ENCODE data around the gene GREB1L.

GREB1L gene

DNA sequence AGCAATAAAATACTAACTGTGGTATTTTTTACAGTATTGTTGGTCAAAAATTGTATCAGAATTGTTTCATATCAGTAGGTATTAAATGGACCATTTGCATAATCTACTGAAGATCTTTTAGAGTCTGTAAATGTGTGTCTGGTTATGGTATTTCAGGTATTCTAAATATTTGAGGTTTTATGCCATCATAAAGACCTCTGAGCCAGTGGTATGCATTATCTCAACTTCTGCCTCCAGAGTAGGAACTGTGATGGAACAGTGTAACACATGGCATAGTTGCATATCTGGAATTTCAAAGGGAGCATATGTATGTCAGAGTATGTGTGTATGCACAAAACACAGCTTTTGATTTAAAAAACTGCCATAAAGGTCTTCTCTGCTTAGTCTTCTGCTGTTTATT lies 15.4 kb downstream of the GREB1L start:
- DNase-seq (ENCODE audit: low read depth in 1 of 2, low spot score in 1 of 2): no peak
- Histone ChIP-seq H3K27me3 (ENCODE audit: insufficient read depth, poor library complexity, severe bottlenecking) (peaks cover 20% of the 10 kb centered on the region), H3K27ac (replicated peaks) (no peak overlapping the region), H3K4me3 (replicated peaks; ENCODE audit: insufficient read depth, low read length) (no peak overlapping the region)
- TF ChIP-seq, protein P1, sequence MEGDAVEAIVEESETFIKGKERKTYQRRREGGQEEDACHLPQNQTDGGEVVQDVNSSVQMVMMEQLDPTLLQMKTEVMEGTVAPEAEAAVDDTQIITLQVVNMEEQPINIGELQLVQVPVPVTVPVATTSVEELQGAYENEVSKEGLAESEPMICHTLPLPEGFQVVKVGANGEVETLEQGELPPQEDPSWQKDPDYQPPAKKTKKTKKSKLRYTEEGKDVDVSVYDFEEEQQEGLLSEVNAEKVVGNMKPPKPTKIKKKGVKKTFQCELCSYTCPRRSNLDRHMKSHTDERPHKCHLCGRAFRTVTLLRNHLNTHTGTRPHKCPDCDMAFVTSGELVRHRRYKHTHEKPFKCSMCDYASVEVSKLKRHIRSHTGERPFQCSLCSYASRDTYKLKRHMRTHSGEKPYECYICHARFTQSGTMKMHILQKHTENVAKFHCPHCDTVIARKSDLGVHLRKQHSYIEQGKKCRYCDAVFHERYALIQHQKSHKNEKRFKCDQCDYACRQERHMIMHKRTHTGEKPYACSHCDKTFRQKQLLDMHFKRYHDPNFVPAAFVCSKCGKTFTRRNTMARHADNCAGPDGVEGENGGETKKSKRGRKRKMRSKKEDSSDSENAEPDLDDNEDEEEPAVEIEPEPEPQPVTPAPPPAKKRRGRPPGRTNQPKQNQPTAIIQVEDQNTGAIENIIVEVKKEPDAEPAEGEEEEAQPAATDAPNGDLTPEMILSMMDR (IDR thresholded peaks at IDR 0.05; ENCODE audit: insufficient read depth, low read length): no peak

DNA sequence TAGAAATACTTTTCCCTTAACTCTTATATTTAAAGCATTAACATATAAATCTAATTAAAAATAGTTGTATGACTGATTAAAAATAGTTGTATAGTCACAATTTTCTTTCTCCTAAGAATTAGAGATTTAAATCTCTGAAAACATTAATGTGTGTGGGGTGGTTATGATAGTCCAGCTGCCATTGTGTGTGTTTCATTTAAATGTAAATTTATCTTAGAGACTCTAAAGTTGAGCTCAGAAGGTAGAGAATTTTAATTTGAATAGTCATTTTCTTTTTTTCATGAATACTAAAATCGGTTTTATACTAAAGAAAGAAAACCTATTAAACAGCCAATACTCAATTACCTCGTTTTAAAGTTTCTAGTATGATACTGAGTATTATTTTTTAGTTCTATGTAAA lies 18.6 kb downstream of the GREB1L start:
- Histone ChIP-seq H3K27ac (replicated peaks) (no peak overlapping the region), H3K27me3 (ENCODE audit: insufficient read depth, poor library complexity, severe bottlenecking) (peaks cover 16% of the 10 kb centered on the region), H3K4me3 (replicated peaks; ENCODE audit: insufficient read depth, low read length) (no peak overlapping the region)
- DNase-seq (ENCODE audit: low read depth in 1 of 2, low spot score in 1 of 2): no peak
- TF ChIP-seq, protein P2, sequence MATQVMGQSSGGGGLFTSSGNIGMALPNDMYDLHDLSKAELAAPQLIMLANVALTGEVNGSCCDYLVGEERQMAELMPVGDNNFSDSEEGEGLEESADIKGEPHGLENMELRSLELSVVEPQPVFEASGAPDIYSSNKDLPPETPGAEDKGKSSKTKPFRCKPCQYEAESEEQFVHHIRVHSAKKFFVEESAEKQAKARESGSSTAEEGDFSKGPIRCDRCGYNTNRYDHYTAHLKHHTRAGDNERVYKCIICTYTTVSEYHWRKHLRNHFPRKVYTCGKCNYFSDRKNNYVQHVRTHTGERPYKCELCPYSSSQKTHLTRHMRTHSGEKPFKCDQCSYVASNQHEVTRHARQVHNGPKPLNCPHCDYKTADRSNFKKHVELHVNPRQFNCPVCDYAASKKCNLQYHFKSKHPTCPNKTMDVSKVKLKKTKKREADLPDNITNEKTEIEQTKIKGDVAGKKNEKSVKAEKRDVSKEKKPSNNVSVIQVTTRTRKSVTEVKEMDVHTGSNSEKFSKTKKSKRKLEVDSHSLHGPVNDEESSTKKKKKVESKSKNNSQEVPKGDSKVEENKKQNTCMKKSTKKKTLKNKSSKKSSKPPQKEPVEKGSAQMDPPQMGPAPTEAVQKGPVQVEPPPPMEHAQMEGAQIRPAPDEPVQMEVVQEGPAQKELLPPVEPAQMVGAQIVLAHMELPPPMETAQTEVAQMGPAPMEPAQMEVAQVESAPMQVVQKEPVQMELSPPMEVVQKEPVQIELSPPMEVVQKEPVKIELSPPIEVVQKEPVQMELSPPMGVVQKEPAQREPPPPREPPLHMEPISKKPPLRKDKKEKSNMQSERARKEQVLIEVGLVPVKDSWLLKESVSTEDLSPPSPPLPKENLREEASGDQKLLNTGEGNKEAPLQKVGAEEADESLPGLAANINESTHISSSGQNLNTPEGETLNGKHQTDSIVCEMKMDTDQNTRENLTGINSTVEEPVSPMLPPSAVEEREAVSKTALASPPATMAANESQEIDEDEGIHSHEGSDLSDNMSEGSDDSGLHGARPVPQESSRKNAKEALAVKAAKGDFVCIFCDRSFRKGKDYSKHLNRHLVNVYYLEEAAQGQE (IDR thresholded peaks at IDR 0.05; ENCODE audit: insufficient replicate concordance, low read depth): no peak

DNA sequence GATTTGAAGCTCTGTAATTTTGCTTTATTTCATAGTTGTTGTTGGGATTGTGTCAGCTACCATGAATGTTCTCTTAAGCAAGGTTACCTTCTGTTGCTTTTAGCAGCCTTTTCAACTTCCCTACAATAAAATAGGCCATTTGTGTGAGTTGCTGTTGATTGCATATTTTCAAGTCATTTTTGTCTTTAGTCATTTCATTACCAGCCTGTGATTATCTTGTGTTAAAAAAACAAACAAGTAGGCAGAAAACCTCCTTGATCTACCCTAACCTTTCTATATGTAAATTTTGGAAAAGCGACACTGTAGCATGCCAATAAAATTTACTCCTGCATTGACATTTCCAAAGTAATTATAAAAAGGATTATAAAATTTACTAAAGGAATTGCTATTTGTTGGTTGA lies 19.3 kb downstream of the GREB1L start:
- Histone ChIP-seq H3K27ac (replicated peaks) (no peak overlapping the region), H3K4me3 (replicated peaks; ENCODE audit: insufficient read depth, low read length) (no peak overlapping the region), H3K27me3 (ENCODE audit: insufficient read depth, poor library complexity, severe bottlenecking) (peaks cover 16% of the 10 kb centered on the region)
- DNase-seq (ENCODE audit: low read depth in 1 of 2, low spot score in 1 of 2): no peak
- TF ChIP-seq, protein P2 (IDR thresholded peaks at IDR 0.05; ENCODE audit: insufficient replicate concordance, low read depth): no peak
- TF ChIP-seq, protein P1 (IDR thresholded peaks at IDR 0.05; ENCODE audit: insufficient read depth, low read length): no peak
- TF ChIP-seq POLR2AphosphoS5 (IDR thresholded peaks at IDR 0.05; ENCODE audit: low read depth) (no peak), SPI1 (IDR thresholded peaks at IDR 0.05; ENCODE audit: borderline replicate concordance, low read depth) (no peak), GABPA (IDR thresholded peaks at IDR 0.05; ENCODE audit: low read depth) (no peak)

DNA sequence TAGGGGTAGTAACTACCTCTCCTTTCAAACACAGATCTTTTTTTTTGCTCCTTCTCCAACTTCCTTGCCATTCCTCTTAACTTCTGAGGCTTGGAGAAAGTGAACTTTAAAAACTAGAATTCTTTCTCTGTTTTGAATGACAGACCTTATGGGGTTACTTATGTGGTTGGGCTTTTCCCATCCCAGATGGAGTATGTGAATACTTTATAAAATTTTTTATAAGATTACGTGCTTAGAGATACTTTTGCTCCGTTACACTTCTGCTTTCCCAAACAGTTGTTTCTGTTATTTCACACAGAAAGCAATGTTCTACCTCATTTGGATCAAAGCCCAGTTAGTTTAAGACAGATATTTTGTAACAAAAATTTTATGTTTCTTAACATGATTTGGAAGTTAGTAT lies 20.2 kb downstream of the GREB1L start:
- no peak for DNase-seq (ENCODE audit: low read depth in 1 of 2, low spot score in 1 of 2)
- TF ChIP-seq, protein P1 (IDR thresholded peaks at IDR 0.05; ENCODE audit: insufficient read depth, low read length): no peak
- TF ChIP-seq POLR2AphosphoS5 (IDR thresholded peaks at IDR 0.05; ENCODE audit: low read depth) (no peak), GABPA (IDR thresholded peaks at IDR 0.05; ENCODE audit: low read depth) (no peak), SPI1 (IDR thresholded peaks at IDR 0.05; ENCODE audit: borderline replicate concordance, low read depth) (peak; percentile 40; the same call in 1 of the 2 replicates)
- peaks cover 18% of the 10 kb centered on the region for H3K27me3 ChIP-seq (ENCODE audit: insufficient read depth, poor library complexity, severe bottlenecking)
- no peak overlapping the region for H3K27ac ChIP-seq (replicated peaks)
- H3K4me3 ChIP-seq (replicated peaks; ENCODE audit: insufficient read depth, low read length): no peak overlapping the region

All from HL-60 (cell line).